Panc1 (cell line): ENCODE results near the gene APMAP. TPM values are rescaled to one million over a fixed set of nuclear protein-coding genes. Genes with fewer than 3 reads are reported as not detected.

Experiments
- ATAC-seq: fragments of 200-7000 bp; cut with Tn5 transposase; 2 replicates; pipeline ENCODE4 v1.9.1; 2020; ENCODE audit warnings: mild to moderate bottlenecking, moderate library complexity
- BruUV-seq: library from RNA; stranded (reverse); fragments of 400-500 nt; replicated peaks from 2 replicates; lab custom pipeline; 2021; lab: Mats Ljungman, UMichigan
- CTCF ChIA-PET: fragments of 300-600 bp; sonication (Branson Sonifier 250); formaldehyde crosslinking; loops from one replicate; lab custom pipeline; 2022; ENCODE audit warnings: antibody characterized with exemption; lab: Charles Lee
- POLR2A ChIA-PET: fragments of 300-600 bp; sonication (Branson Sonifier 250); formaldehyde crosslinking; loops from one replicate; lab custom pipeline; 2022; ENCODE audit warnings: antibody characterized with exemption; lab: Charles Lee
- DNase-seq: peaks from one replicate; pipeline ENCODE4 v3.0.0-alpha.2; 2010; ENCODE audit warnings: low read depth, low spot score
- H3K27ac ChIP-seq: 2 replicates; pipeline ENCODE4 v1.5.1; 2011; ENCODE audit warnings: mild to moderate bottlenecking, low read length, inconsistent platforms
- H3K27me3 ChIP-seq: fragments of 200-500 bp; sonication (Bioruptor generic); 2 replicates; pipeline ENCODE4 v1.6.0; 2014; ENCODE audit warnings: low read length, inconsistent platforms; ENCODE audit not compliant: control insufficient read depth, insufficient read depth
- H3K36me3 ChIP-seq: fragments of 200-500 bp; sonication (Bioruptor generic); 2 replicates; pipeline ENCODE4 v1.5.1; 2014; ENCODE audit warnings: inconsistent platforms, mild to moderate bottlenecking, low read length, moderate library complexity; ENCODE audit not compliant: control insufficient read depth, insufficient read depth
- H3K4me1 ChIP-seq: 2 replicates; pipeline ENCODE4 v1.5.1; 2011; ENCODE audit warnings: inconsistent platforms, mild to moderate bottlenecking, low read length, moderate library complexity; ENCODE audit not compliant: control insufficient read depth, insufficient read depth
- H3K4me3 ChIP-seq, 2 experiments: 2 replicates each; pipeline ENCODE4 v1.5.1; 2011 to 2012; ENCODE audit warnings: low read depth in 2 of 2, low read length in 2 of 2, mild to moderate bottlenecking in 2 of 2, inconsistent platforms in 1 of 2, moderate library complexity in 1 of 2
- H3K9me3 ChIP-seq: fragments of 200-500 bp; sonication (Bioruptor generic); 2 replicates; pipeline ENCODE4 v1.5.1; 2014; ENCODE audit warnings: low read depth, mild to moderate bottlenecking, inconsistent platforms, low read length, moderate library complexity; ENCODE audit not compliant: control insufficient read depth, insufficient read depth
- POLR2AphosphoS5 ChIP-seq: IDR thresholded peaks from 2 replicates; pipeline ENCODE4 v1.6.1; 2012; ENCODE audit warnings: mild to moderate bottlenecking, low read depth, low read length, moderate library complexity
- SIN3A ChIP-seq: IDR thresholded peaks from 2 replicates; pipeline ENCODE4 v1.6.1; 2012; ENCODE audit warnings: low read depth, mild to moderate bottlenecking, low read length, moderate library complexity, borderline replicate concordance; ENCODE audit not compliant: insufficient read depth
- TCF7L2 ChIP-seq: IDR thresholded peaks from 2 replicates; pipeline ENCODE4 v1.6.1; 2011; ENCODE audit warnings: mild to moderate bottlenecking, low read depth, low read length, inconsistent platforms
- in situ Hi-C: cut with HindIII; loops from 2 replicates; pipeline ENCODE4 v1.10.0; 2016; ENCODE audit warnings: low sequenced_read_pairs, low pct_unique_long_range_greater_than_20kb
- intact Hi-C: fragments of 100-400 bp; cut with micrococcal nuclease; formaldehyde crosslinking; loops from one replicate; pipeline ENCODE4 v1.10.0; 2022; ENCODE audit not compliant: unreplicated experiment
- total RNA-seq: library from RNA; stranded (reverse); gene quantifications from one replicate; pipeline ENCODE4 v1.2.1, GENCODE V29; 2021; ENCODE audit not compliant: unreplicated experiment
- TF ChIP-seq, protein P1 (sequence below), 2 experiments: IDR thresholded peaks; 2 replicates each; pipeline ENCODE4 v1.6.1; 2011 to 2012; ENCODE audit warnings: low read depth in 2 of 2, control low read depth in 1 of 2, low read length in 1 of 2, mild to moderate bottlenecking in 1 of 2, moderate library complexity in 1 of 2; ENCODE audit not compliant: insufficient read depth in 1 of 2
- TF ChIP-seq, protein P2 (sequence below): fragments of 450-650 bp; IDR thresholded peaks from 2 replicates; pipeline ENCODE4 v1.5.1; 2017; ENCODE audit warnings: mild to moderate bottlenecking

APMAP gene
- total RNA-seq, 1 experiment from 2014 or later: 165 TPM

DNA sequence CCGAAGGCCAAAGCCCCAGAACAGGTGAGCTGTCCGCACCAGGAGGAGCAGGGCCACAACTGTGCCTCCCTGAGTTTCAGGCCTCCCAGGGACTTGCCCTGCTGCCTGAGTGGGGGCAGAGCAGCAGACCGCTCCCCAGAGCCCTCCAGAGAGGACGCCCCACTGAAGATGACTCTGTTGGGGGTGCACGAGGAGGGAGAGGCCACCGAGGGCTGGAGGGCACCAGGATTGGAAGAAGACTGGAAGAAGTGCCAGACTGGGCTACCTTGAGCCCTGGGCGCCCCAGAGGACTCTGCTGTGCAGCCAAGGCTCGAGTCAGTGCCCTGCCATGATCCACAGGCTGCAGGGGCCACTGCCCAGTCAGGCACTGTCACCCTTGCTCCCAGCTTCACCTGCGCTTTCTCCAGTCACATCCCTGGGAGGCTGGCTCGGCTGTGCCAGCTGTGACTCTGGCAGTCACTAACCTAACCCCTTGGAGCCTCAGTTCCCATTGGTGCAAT, 32.2 kb downstream of the APMAP start:
- no TSS peak for BruUV-seq
- in situ Hi-C loops: no loop called here
- CTCF ChIA-PET: no interaction called here

DNA sequence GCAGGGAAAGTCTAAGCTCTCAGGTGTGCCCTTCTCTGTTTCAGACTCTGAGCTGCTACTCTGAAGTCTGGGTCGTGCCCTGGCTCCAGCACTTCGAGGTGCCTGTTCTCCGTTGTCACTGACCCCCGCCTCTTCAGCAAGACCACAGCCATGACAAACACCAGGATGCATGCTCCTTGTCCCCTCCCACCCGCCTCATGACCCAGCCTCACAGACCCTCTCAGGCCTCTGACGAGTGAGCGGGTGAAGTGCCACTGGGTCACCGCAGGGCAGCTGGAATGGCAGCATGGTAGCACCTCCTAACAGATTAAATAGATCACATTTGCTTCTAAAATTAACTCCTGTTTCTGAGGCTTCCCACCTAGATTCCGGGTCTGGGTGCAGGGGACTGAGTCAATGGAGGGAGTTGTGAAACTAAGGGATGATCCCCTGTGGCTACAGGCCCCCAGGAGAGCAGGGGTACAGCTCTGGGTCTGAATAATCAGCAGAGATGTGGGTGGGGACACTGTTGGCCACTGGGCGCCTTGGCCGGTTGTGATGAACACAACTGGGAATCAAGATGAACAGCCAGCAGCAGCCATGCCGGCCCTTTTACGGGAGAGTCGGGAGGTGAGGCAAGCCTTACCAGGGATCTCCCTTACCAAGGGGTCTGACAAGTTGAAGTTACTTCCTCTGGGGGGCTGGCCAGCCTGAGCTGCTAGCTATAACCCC, 32.8 kb downstream of the APMAP start:
- ATAC-seq (no peak), DNase-seq (no peak)
- Histone ChIP-seq H3K9me3 (no peaks in the 10 kb centered on the region), H3K27me3 (no peaks in the 10 kb centered on the region), H3K4me3 (no peak overlapping the region), H3K27ac (no peak overlapping the region), H3K36me3 (peaks cover 2% of the 10 kb centered on the region), H3K4me1 (no peaks in the 10 kb centered on the region)
- in situ Hi-C loops: no loop called here
- no TSS peak for BruUV-seq
- ChIA-PET CTCF (no interaction called here), POLR2A (no interaction called here)
- TF ChIP-seq POLR2AphosphoS5: no peak
- TF ChIP-seq, protein P1, sequence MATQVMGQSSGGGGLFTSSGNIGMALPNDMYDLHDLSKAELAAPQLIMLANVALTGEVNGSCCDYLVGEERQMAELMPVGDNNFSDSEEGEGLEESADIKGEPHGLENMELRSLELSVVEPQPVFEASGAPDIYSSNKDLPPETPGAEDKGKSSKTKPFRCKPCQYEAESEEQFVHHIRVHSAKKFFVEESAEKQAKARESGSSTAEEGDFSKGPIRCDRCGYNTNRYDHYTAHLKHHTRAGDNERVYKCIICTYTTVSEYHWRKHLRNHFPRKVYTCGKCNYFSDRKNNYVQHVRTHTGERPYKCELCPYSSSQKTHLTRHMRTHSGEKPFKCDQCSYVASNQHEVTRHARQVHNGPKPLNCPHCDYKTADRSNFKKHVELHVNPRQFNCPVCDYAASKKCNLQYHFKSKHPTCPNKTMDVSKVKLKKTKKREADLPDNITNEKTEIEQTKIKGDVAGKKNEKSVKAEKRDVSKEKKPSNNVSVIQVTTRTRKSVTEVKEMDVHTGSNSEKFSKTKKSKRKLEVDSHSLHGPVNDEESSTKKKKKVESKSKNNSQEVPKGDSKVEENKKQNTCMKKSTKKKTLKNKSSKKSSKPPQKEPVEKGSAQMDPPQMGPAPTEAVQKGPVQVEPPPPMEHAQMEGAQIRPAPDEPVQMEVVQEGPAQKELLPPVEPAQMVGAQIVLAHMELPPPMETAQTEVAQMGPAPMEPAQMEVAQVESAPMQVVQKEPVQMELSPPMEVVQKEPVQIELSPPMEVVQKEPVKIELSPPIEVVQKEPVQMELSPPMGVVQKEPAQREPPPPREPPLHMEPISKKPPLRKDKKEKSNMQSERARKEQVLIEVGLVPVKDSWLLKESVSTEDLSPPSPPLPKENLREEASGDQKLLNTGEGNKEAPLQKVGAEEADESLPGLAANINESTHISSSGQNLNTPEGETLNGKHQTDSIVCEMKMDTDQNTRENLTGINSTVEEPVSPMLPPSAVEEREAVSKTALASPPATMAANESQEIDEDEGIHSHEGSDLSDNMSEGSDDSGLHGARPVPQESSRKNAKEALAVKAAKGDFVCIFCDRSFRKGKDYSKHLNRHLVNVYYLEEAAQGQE (IDR thresholded peaks at IDR 0.05; ENCODE audit: insufficient read depth in 1 of 2, low read depth in 2 of 2, low read length in 1 of 2): no peak
- TF ChIP-seq, protein P2, sequence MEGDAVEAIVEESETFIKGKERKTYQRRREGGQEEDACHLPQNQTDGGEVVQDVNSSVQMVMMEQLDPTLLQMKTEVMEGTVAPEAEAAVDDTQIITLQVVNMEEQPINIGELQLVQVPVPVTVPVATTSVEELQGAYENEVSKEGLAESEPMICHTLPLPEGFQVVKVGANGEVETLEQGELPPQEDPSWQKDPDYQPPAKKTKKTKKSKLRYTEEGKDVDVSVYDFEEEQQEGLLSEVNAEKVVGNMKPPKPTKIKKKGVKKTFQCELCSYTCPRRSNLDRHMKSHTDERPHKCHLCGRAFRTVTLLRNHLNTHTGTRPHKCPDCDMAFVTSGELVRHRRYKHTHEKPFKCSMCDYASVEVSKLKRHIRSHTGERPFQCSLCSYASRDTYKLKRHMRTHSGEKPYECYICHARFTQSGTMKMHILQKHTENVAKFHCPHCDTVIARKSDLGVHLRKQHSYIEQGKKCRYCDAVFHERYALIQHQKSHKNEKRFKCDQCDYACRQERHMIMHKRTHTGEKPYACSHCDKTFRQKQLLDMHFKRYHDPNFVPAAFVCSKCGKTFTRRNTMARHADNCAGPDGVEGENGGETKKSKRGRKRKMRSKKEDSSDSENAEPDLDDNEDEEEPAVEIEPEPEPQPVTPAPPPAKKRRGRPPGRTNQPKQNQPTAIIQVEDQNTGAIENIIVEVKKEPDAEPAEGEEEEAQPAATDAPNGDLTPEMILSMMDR: no peak
- TF ChIP-seq TCF7L2: no peak
- no peak for TF ChIP-seq SIN3A
- intact Hi-C loops: no loop called here

More for the DNA sequence above, 32.2 kb downstream of the APMAP start:
- intact Hi-C loops: no loop called here
- no peaks in the 10 kb centered on the region for H3K4me1 ChIP-seq
- no peak overlapping the region for H3K4me3 ChIP-seq
- POLR2A ChIA-PET: no interaction called here
- no peak for DNase-seq
- no peak overlapping the region for H3K27ac ChIP-seq
- no peaks in the 10 kb centered on the region for H3K9me3 ChIP-seq
- TF ChIP-seq TCF7L2 (no peak), POLR2AphosphoS5 (no peak), SIN3A (no peak)
- TF ChIP-seq, protein P2: no peak
- TF ChIP-seq, protein P1 (IDR thresholded peaks at IDR 0.05; ENCODE audit: insufficient read depth in 1 of 2, low read depth in 2 of 2, low read length in 1 of 2): no peak
- ATAC-seq: no peak
- H3K27me3 ChIP-seq: no peaks in the 10 kb centered on the region
- peaks cover 2% of the 10 kb centered on the region for H3K36me3 ChIP-seq
